PFSK-1 (cell line): ENCODE measurements around the gene PIGQ.

Source experiments
- POLR2AphosphoS5 ChIP-seq: IDR thresholded peaks from 2 replicates; pipeline ENCODE4 v1.6.1; 2012; ENCODE audit warnings: low read depth, mild to moderate bottlenecking, control low read depth, low read length, moderate library complexity
- TAF1 ChIP-seq: IDR thresholded peaks from 2 replicates; pipeline ENCODE4 v1.6.1; 2012; ENCODE audit warnings: low read length, control low read depth, borderline replicate concordance; ENCODE audit not compliant: insufficient read depth

- TF ChIP-seq POLR2AphosphoS5 (no peak), TAF1 (no peak)
These were observed 7.0 kb downstream of the PIGQ start for GRCh38 chr16:576823-577201.
